ENCODE data around the gene BSND. TPM values are rescaled to one million over a fixed set of nuclear protein-coding genes. Genes with fewer than 3 reads are reported as not detected.

BSND gene
- total RNA-seq, 1 donor from 2014 or later = not detected

GRCh38 chr1:55049914-55050278, 51.2 kb downstream of the BSND start:
- no peak overlapping the region for H3K4me3 ChIP-seq
- intact Hi-C loops (cut with micrococcal nuclease) = no loop called here
- H3K27ac ChIP-seq (replicated peaks) = no peak overlapping the region
- TF ChIP-seq CTCF (IDR thresholded peaks at IDR 0.05; ENCODE audit: borderline replicate concordance) = no peak
- peaks cover 5% of the 10 kb centered on the region for H3K27me3 ChIP-seq (ENCODE audit: low read depth)
- peak; percentile 43 for DNase-seq
- H3K36me3 ChIP-seq = no peaks in the 10 kb centered on the region
- no peaks in the 10 kb centered on the region for H3K9me3 ChIP-seq (replicated peaks)
- peaks cover 36% of the 10 kb centered on the region for H3K4me1 ChIP-seq

- TF ChIP-seq CTCF (IDR thresholded peaks at IDR 0.05; ENCODE audit: borderline replicate concordance) = no peak
- H3K4me1 ChIP-seq = peaks cover 36% of the 10 kb centered on the region
- DNase-seq = no peak
- no peak overlapping the region for H3K27ac ChIP-seq (replicated peaks)
- no peaks in the 10 kb centered on the region for H3K36me3 ChIP-seq
- peaks cover 5% of the 10 kb centered on the region for H3K27me3 ChIP-seq (ENCODE audit: low read depth)
- no peaks in the 10 kb centered on the region for H3K9me3 ChIP-seq (replicated peaks)
- no peak overlapping the region for H3K4me3 ChIP-seq
- intact Hi-C loops (cut with micrococcal nuclease) = no loop called here
Measured at GRCh38 chr1:55050283-55050682, 51.5 kb downstream of the BSND start.

- H3K36me3 ChIP-seq = no peaks in the 10 kb centered on the region
- intact Hi-C loops (cut with micrococcal nuclease) = no loop called here
- H3K27me3 ChIP-seq (ENCODE audit: low read depth) = peaks cover 5% of the 10 kb centered on the region
- H3K9me3 ChIP-seq (replicated peaks) = no peaks in the 10 kb centered on the region
- no peak for DNase-seq
- H3K27ac ChIP-seq (replicated peaks) = no peak overlapping the region
- TF ChIP-seq CTCF (IDR thresholded peaks at IDR 0.05; ENCODE audit: borderline replicate concordance) = no peak
- no peak overlapping the region for H3K4me3 ChIP-seq
- H3K4me1 ChIP-seq = peaks cover 36% of the 10 kb centered on the region
Measured at GRCh38 chr1:55051169-55051568, 52.4 kb downstream of the BSND start.

GRCh38 chr1:55051621-55052020, 52.9 kb downstream of the BSND start:
- H3K4me1 ChIP-seq = peaks cover 36% of the 10 kb centered on the region
- H3K36me3 ChIP-seq = no peaks in the 10 kb centered on the region
- H3K9me3 ChIP-seq (replicated peaks) = no peaks in the 10 kb centered on the region
- DNase-seq = no peak
- H3K27ac ChIP-seq (replicated peaks) = no peak overlapping the region
- TF ChIP-seq CTCF (IDR thresholded peaks at IDR 0.05; ENCODE audit: borderline replicate concordance) = no peak
- peaks cover 5% of the 10 kb centered on the region for H3K27me3 ChIP-seq (ENCODE audit: low read depth)
- intact Hi-C loops (cut with micrococcal nuclease) = no loop called here
- H3K4me3 ChIP-seq = no peak overlapping the region

GRCh38 chr1:55052221-55053142, 53.7 kb downstream of the BSND start:
- Histone ChIP-seq H3K4me1 (peaks cover 36% of the 10 kb centered on the region), H3K27me3 (ENCODE audit: low read depth) (peaks cover 5% of the 10 kb centered on the region), H3K4me3 (no peak overlapping the region), H3K9me3 (replicated peaks) (no peaks in the 10 kb centered on the region), H3K27ac (replicated peaks) (peak overlapping the region; percentile 54), H3K36me3 (no peaks in the 10 kb centered on the region)
- no peak for TF ChIP-seq CTCF (IDR thresholded peaks at IDR 0.05; ENCODE audit: borderline replicate concordance)
- intact Hi-C loops (cut with micrococcal nuclease) = no loop called here
- DNase-seq = peak; percentile 61
